HUES6 (cell line): Measurements from ENCODE around the gene IFNGR1.
A peak's percentile ranks its signal among the peaks of the same experiment; 100 is the strongest.

Source experiments
- H3K27ac ChIP-seq: 2 replicates; pipeline ENCODE4 v1.7.0; 2013; ENCODE audit warnings: low read depth, mild to moderate bottlenecking, low read length, inconsistent platforms
- H3K27me3 ChIP-seq: 2 replicates; pipeline ENCODE4 v1.6.1; 2013; ENCODE audit warnings: low read length; ENCODE audit not compliant: control insufficient read depth, insufficient read depth
- H3K36me3 ChIP-seq: 2 replicates; pipeline ENCODE4 v1.6.1; 2013; ENCODE audit warnings: low read length; ENCODE audit not compliant: control insufficient read depth, insufficient read depth
- H3K4me1 ChIP-seq: 2 replicates; pipeline ENCODE4 v1.6.1; 2013; ENCODE audit warnings: low read length; ENCODE audit not compliant: control insufficient read depth, insufficient read depth
- H3K4me3 ChIP-seq: 2 replicates; pipeline ENCODE4 v1.5.1; 2013; ENCODE audit warnings: low read depth, low read length
- H3K9ac ChIP-seq: one replicate; pipeline ENCODE4 v1.6.1; 2013; ENCODE audit warnings: mild to moderate bottlenecking, low read length
- H3K9me3 ChIP-seq: 2 replicates; pipeline ENCODE4 v1.6.1; 2013; ENCODE audit warnings: low read depth, low read length; ENCODE audit not compliant: control insufficient read depth, insufficient read depth

IFNGR1 gene

DNA sequence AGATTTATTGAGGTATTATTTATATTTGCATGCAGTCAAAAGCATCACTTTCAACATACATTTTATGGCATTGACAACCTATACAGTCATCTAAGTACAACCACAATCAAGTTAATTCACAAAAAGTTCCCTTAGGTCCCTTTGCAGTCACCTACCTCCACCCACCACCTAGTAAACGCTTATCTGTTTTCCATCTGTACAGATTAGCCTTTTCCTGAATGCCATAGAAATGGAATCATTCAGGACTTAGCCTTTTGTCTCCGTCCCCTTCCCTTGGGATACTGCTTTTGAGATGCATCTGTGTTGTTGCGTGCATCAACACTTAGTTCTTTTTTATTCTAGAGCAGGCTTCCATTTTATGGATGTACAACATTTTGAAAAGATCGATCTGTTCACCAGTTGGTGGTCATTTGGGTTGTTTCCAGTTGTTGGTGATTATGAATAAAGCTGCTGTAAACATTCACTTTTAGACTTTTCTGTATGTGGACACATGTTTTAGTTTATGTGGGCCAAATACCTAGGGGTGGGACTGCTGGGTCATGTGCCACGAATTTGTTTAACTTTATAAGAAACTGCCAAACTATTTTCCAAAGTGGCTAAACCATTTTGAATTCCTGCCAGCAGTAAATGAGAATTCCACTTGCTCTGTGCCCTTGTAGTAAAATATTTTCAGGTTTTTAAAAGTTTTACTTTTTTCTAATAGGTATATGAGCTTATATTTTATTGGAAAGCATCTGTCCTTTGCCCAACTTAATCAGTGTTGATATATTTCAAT, 17.6 kb upstream of the IFNGR1 start:
- Histone ChIP-seq H3K9ac (no peak overlapping the region), H3K4me3 (no peak overlapping the region), H3K4me1 (no peaks in the 10 kb centered on the region), H3K36me3 (no peaks in the 10 kb centered on the region), H3K27me3 (no peaks in the 10 kb centered on the region), H3K27ac (peak overlapping the region; percentile 23; the same call in 1 of the 2 replicates), H3K9me3 (peaks cover 9% of the 10 kb centered on the region; the same call in 1 of the 2 replicates)

DNA sequence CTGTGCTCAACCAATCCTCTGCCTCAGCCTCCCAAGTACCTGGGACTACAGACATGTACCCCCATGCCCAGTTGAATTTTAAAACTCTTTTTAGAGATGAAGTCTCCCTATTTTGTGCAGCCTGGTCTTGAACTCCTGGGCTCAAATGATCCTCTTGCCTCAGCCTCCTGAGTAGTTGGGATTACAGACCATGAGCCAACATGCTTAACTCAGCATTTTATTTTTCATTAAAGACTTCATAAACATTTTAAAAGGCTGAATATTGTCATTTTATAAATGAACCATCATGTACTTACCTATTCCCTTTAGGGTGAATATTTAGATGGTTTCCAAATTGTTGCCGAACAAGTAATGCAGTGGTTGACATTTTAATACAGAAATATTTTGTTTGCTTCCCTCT, 16.5 kb upstream of the IFNGR1 start:
- no peak overlapping the region for H3K4me3 ChIP-seq
- no peak overlapping the region for H3K9ac ChIP-seq

DNA sequence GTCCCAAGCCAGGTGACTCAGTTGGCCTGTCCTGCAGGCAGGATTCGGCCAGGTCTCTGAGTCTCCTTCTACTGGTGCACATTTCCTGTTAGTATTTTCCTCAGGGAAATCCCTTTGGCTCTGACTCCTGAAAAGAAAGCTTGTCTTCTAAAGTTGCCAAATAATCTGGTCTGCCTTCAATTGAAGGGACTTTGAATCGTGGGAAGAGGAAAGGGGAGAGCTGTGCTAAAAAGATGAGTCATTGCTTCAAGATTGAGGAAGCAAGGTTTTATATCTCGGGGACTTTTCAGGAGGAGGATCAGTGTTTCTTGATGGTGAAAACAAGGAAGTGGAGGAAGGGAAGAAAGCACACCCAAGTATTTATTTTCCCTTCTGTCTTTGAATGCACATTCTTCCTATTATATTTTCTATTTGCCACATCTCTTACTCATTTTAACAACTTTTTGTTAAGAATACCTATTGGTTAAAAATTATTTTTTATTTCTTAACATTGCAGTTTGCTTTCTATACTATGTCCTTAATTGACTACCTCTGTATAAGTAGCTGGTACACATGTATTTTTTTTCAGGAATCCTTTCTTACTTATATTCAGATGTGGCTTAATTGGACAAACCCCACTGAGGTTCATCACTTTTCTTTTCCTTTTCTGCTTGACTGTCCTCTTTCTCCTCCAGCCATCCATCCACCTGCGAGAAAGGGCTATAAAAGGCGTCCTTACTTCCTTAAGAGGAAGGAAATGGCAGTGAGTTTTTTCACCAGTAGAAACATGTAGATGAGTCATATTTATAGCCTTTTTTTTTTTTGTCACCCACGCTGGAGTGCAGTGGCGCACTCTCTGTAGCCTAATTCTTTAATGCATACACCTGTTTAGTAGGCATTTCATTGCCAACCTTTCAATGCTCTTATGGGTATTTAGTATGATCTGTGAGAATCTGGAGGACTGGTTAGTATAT, 15.0 kb upstream of the IFNGR1 start:
- Histone ChIP-seq H3K9me3 (peaks cover 9% of the 10 kb centered on the region; the same call in 1 of the 2 replicates), H3K36me3 (no peaks in the 10 kb centered on the region), H3K4me3 (no peak overlapping the region), H3K27ac (no peak overlapping the region), H3K27me3 (no peaks in the 10 kb centered on the region), H3K9ac (no peak overlapping the region), H3K4me1 (no peaks in the 10 kb centered on the region)

More for the DNA sequence above, 16.5 kb upstream of the IFNGR1 start:
- no peak overlapping the region for H3K27ac ChIP-seq
- H3K27me3 ChIP-seq = no peaks in the 10 kb centered on the region
- H3K9me3 ChIP-seq = peaks cover 9% of the 10 kb centered on the region; the same call in 1 of the 2 replicates
- no peaks in the 10 kb centered on the region for H3K36me3 ChIP-seq
- no peaks in the 10 kb centered on the region for H3K4me1 ChIP-seq

DNA sequence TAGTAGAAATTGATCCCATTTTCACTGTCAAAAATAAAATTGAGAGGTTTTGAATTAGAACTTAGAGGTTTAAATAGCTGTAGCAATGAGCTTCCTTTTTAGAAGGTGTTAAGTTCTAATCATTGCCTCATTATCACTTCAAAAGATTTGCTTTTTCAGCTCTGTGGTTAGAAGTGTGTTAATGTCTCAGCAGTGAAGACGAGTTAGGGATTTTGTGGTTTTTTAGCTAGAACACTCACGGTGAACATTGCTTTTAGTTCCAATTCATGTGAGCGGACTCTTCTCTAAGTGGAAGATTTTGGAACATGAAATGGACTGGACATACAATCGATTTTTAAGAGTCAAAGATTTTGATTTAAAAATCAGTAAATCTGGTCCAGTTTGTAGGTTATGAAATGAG, 12.7 kb upstream of the IFNGR1 start:
- H3K36me3 ChIP-seq = no peaks in the 10 kb centered on the region
- peaks cover 4% of the 10 kb centered on the region; the same call in 1 of the 2 replicates for H3K9me3 ChIP-seq
- H3K4me1 ChIP-seq = no peaks in the 10 kb centered on the region
- H3K27me3 ChIP-seq = no peaks in the 10 kb centered on the region
- no peak overlapping the region for H3K9ac ChIP-seq
- H3K27ac ChIP-seq = no peak overlapping the region
- no peak overlapping the region for H3K4me3 ChIP-seq

DNA sequence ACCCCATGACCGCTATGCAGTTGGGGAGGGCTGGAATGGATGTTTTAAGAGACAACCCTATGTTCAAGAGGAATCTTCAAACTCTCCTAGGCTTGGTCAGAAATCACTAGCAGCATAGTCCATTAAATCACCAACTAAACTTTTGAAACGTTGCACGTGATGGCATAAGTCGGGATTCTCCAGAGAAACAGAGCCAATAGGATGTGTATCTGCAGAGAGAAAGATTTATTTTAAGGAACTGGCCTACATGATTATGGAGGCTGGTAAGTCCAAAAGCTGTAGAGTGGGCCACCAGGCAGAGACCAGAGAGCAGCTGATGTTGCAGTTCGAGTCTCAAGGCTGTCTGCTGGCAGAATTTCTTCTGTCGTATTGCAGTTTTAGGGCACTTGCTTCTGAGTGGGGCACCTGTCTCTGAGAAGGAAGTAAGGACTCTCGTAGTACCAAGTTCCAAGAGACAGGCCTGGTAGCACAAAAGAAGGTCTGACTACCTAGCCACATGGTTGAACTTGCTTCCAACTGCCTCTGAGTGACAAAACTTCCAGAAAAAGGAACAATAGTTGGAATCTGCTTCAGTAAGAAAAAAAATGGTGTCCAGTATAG, 11.9 kb upstream of the IFNGR1 start:
- H3K9ac ChIP-seq = no peak overlapping the region
- H3K27ac ChIP-seq = no peak overlapping the region
- H3K36me3 ChIP-seq = no peaks in the 10 kb centered on the region
- H3K27me3 ChIP-seq = no peaks in the 10 kb centered on the region
- no peaks in the 10 kb centered on the region for H3K9me3 ChIP-seq
- H3K4me3 ChIP-seq = no peak overlapping the region
- no peaks in the 10 kb centered on the region for H3K4me1 ChIP-seq

DNA sequence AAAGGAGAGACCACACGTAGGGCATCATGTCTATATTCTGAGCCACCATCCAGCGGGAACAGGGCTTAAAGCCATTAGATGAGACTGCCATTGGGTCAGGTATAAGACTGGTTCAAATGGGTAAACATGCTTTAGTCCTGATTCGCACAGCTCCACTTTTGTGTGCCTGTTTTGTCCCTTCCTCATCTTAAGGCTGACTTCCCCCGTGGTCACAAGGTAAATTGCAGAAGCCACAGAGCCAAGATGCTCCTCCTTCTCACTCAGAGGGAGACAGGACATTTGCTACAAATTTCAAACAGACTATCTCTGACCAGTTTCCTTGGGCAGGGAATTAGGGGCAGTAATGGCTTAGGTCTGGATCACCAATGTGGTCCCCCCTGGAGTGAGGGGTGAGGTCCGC, 11.4 kb upstream of the IFNGR1 start:
- Histone ChIP-seq H3K36me3 (no peaks in the 10 kb centered on the region), H3K4me3 (no peak overlapping the region), H3K9me3 (no peaks in the 10 kb centered on the region), H3K4me1 (no peaks in the 10 kb centered on the region), H3K9ac (no peak overlapping the region), H3K27ac (no peak overlapping the region), H3K27me3 (no peaks in the 10 kb centered on the region)

DNA sequence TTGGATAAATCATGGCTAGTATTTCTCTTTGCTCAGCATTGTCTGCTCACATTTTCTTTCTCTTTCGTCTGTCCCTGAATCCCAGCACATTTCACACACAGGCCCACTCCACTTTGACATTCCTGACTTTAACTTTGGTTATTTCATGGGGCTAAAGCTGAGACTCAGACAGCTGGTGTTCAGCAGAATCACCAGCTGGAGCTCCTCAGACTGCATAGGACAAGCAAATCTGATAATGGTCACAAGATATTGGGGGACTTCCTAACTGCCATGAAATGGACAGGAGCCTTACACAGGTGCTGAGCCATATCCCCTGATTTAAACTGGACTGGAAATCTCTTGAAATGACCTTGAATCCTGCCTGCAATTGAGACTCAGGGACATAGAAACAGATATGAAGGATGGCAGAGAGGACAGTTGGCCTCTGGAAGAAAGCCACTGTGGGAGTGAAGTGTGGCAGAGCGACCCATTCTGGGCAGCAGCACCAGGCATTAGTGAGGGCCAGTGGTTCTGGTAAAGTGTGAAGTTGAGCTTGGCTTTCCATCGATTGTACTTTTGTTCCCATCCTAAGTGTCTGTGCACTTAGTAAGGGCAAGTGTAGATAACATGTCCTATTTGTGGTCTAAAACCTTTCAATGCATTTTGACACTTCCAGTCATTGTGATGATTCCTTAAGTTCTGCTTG, 10.0 kb upstream of the IFNGR1 start:
- Histone ChIP-seq H3K4me1 (no peaks in the 10 kb centered on the region), H3K36me3 (no peaks in the 10 kb centered on the region), H3K27me3 (no peaks in the 10 kb centered on the region), H3K9me3 (no peaks in the 10 kb centered on the region), H3K27ac (no peak overlapping the region), H3K9ac (no peak overlapping the region), H3K4me3 (no peak overlapping the region)

DNA sequence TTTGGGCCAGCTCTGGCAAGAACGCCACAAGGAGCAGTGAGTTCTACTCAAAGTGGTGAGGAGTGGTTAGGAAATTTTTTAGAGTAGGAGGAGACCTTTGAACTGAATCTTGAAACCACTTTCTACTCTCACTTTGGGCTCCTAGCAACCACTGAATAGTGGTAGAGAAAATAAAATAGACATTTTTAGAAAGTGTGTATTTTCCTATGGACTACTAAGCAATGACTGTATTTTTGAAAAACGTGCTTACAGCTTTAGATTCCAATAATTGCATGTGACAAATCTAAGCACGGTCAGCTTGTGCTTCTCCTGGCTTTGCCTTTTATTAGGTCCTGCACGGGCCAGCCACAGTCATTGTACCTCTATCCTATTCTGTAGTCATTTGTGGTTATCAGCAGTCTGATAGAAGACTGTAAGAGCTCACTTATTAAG, 8.7 kb upstream of the IFNGR1 start:
- H3K9ac ChIP-seq = no peak overlapping the region
- no peaks in the 10 kb centered on the region for H3K27me3 ChIP-seq
- H3K4me1 ChIP-seq = no peaks in the 10 kb centered on the region
- H3K36me3 ChIP-seq = no peaks in the 10 kb centered on the region
- no peak overlapping the region for H3K4me3 ChIP-seq
- no peaks in the 10 kb centered on the region for H3K9me3 ChIP-seq
- no peak overlapping the region for H3K27ac ChIP-seq

DNA sequence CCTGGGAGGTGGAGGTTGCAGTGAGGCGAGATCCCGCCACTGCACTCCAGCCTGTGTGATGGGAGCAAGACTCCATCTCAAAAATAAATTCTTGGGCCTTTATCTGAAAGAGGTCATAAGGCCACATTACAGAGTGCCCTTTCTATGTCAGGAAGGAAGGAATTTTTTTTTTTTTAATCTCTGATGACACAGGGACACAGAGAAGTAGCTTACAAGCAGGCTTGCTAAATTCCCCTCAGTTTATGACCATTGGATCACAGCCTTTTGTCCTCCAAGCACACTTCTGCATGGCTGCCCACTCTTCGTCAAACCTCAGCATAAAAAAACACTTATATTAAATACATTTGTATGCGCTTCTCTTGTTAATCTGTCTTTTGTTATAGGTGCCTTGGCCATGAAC, 7.5 kb upstream of the IFNGR1 start:
- no peaks in the 10 kb centered on the region for H3K4me1 ChIP-seq
- no peak overlapping the region for H3K27ac ChIP-seq
- no peaks in the 10 kb centered on the region for H3K27me3 ChIP-seq
- H3K9me3 ChIP-seq = no peaks in the 10 kb centered on the region
- H3K9ac ChIP-seq = no peak overlapping the region
- H3K36me3 ChIP-seq = no peaks in the 10 kb centered on the region
- no peak overlapping the region for H3K4me3 ChIP-seq

DNA sequence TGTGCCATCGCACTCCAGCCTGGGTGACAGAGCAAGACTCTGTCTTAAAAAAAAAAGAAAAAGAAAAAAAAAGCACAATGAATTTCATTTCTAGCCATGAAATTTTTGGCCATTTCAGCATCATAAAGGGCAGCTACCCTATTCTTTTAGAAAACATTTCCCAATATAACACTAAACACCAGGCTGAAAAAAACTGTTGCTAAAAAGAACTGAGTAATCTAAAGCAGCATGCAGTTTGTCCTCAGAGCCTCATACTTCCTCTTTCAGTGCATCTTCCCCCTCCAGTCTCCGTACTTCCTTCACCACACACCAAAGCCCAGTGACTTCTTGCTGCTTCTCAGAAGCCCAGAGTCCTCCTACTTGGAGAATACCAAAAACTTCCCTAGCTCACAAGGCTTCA, 5.6 kb upstream of the IFNGR1 start:
- H3K27ac ChIP-seq = no peak overlapping the region
- H3K4me3 ChIP-seq = no peak overlapping the region
- peaks cover 4% of the 10 kb centered on the region for H3K4me1 ChIP-seq
- no peaks in the 10 kb centered on the region for H3K9me3 ChIP-seq
- H3K9ac ChIP-seq = no peak overlapping the region
- H3K36me3 ChIP-seq = no peaks in the 10 kb centered on the region
- no peaks in the 10 kb centered on the region for H3K27me3 ChIP-seq
